ENCODE measurements around the gene SMAD2. TPM values are rescaled to one million over a fixed set of nuclear protein-coding genes. Genes with fewer than 3 reads are reported as not detected.

Gene SMAD2
- polyA plus RNA-seq, 2 of the 4 experiments (the other 2 are of a cell fraction), result 131 to 229 TPM

Small RNA genes within 50 kb of the gene (small RNA-seq; reads per million reads assigned to genes)
- gene AC120349.2, result 0 reads per million in 6 experiments
- gene MTCO2P2, result 0 reads per million in 6 experiments
